DOHH2 (cell line): Measurements from ENCODE around the gene HS2ST1.
A peak's percentile ranks its signal among the peaks of the same experiment; 100 is the strongest.
"Not testable (repeated sequence)": the region's sequence is repeated elsewhere in the genome, so short reads cannot be mapped to it uniquely, and the experiment has no call there.

Experiments used
- H3F3A ChIP-seq: fragments of 200-600 bp; sonication (generic), shearing (Covaris generic); 2 replicates; pipeline ENCODE4 v1.6.0; 2016; ENCODE audit warnings: antibody characterized with exemption, mild to moderate bottlenecking; ENCODE audit not compliant: control insufficient read depth, insufficient read depth
- H3K27ac ChIP-seq: fragments of 200-600 bp; sonication (generic); 2 replicates; pipeline ENCODE4 v1.5.1; 2014; ENCODE audit warnings: low read depth, mild to moderate bottlenecking, low read length, moderate library complexity
- H3K27me3 ChIP-seq: fragments of 200-600 bp; sonication (generic); 2 replicates; pipeline ENCODE4 v1.6.1; 2014; ENCODE audit warnings: mild to moderate bottlenecking, low read length, mixed read lengths; ENCODE audit not compliant: control insufficient read depth
- H3K36me3 ChIP-seq: fragments of 200-600 bp; sonication (generic); 2 replicates; pipeline ENCODE4 v1.6.1; 2014; ENCODE audit warnings: mild to moderate bottlenecking, low read length, moderate library complexity, mixed read lengths; ENCODE audit not compliant: control insufficient read depth
- H3K4me1 ChIP-seq: fragments of 200-600 bp; sonication (generic); 2 replicates; pipeline ENCODE4 v1.6.1; 2014; ENCODE audit warnings: mild to moderate bottlenecking, low read length, mixed read lengths; ENCODE audit not compliant: control insufficient read depth
- H3K4me2 ChIP-seq: fragments of 200-600 bp; sonication (generic); 2 replicates; pipeline ENCODE4 v1.6.0; 2014; ENCODE audit warnings: mild to moderate bottlenecking, low read length, moderate library complexity
- H3K4me3 ChIP-seq: fragments of 200-600 bp; sonication (generic); 2 replicates; pipeline ENCODE4 v1.5.1; 2014; ENCODE audit warnings: mild to moderate bottlenecking, low read length, mixed read lengths
- H3K79me2 ChIP-seq: fragments of 200-600 bp; sonication (generic); 2 replicates; pipeline ENCODE4 v1.6.1; 2014; ENCODE audit warnings: mild to moderate bottlenecking, low read length, mixed read lengths; ENCODE audit not compliant: control insufficient read depth
- H3K9me2 ChIP-seq: fragments of 200-600 bp; sonication (generic); replicated peaks from 2 replicates; pipeline ENCODE4 v1.6.1; 2014; ENCODE audit warnings: mild to moderate bottlenecking, low read length, mixed read lengths; ENCODE audit not compliant: control insufficient read depth
- H3K9me3 ChIP-seq: fragments of 200-600 bp; sonication (generic); 2 replicates; pipeline ENCODE4 v1.6.1; 2014; ENCODE audit warnings: antibody characterized with exemption, low read length, mixed read lengths; ENCODE audit not compliant: control insufficient read depth, insufficient read depth
- H4K20me1 ChIP-seq: fragments of 200-600 bp; sonication (generic); 2 replicates; pipeline ENCODE4 v1.6.0; 2014; ENCODE audit warnings: low read depth, mild to moderate bottlenecking, antibody characterized with exemption, low read length, moderate library complexity; ENCODE audit not compliant: control insufficient read depth, insufficient read depth
- CTCF ChIP-seq: fragments of 200-600 bp; sonication (generic); IDR thresholded peaks from one replicate; pipeline ENCODE4 v1.5.1; 2014; ENCODE audit warnings: antibody characterized with exemption, mild to moderate bottlenecking, low read depth, low read length; ENCODE audit not compliant: poor library complexity, severe bottlenecking
- EZH2phosphoT487 ChIP-seq: fragments of 200-600 bp; sonication (generic); IDR thresholded peaks from 2 replicates; pipeline ENCODE4 v1.6.1; 2017; ENCODE audit warnings: borderline replicate concordance, mild to moderate bottlenecking, antibody characterized with exemption, low read length, moderate library complexity, mixed read lengths

HS2ST1 gene

DNA sequence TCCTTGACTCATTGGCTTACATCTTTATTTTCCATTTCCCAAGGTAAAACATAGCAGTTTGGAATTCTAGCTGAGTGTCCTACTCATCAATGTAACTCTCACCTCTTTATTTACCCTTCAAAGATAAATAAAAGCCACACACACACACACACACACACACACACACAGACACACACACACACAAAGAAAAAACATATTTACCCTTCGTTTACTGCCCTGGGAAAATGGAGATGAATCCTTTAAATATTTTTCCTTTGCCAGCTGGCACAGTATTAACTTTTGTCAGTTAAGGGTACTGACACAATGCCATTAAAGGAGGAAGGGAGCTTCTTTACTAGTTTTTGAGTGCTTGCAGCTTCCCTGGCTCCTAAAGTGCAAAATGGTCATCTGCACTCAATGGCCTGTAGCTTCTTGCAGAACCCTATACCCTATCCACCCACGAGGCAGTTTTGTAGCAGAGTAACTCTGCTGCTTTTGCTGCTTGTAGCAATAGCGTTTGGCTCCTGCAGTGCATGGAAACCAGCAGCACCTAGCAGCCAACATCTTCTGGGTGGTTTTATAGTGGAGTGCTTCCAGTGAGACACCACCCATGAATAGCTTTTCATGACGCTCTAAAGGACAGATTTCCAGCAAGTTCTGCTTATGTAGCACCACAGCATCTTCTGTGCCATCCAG lies 103.7 kb downstream of the HS2ST1 start:
- Histone ChIP-seq H3K9me3 (peaks cover 6% of the 10 kb centered on the region), H3K27me3 (no peaks in the 10 kb centered on the region), H3K4me3 (no peak overlapping the region), H3K4me1 (peaks cover 68% of the 10 kb centered on the region), H3K4me2 (peak overlapping the region; percentile 17), H4K20me1 (no peaks in the 10 kb centered on the region), H3F3A (0 out of 2 replicates have a peak, but pooled peaks cover 3% of the 10 kb centered on the region), H3K79me2 (peaks cover 100% of the 10 kb centered on the region), H3K27ac (no peak overlapping the region), H3K9me2 (no peaks in the 10 kb centered on the region), H3K36me3 (peaks cover 19% of the 10 kb centered on the region)
- TF ChIP-seq CTCF, result no peak

GRCh38 chr1:87023326-87023725 lies 108.9 kb downstream of the HS2ST1 start:
- TF ChIP-seq EZH2phosphoT487 (no peak), CTCF (no peak)
- H3K79me2 ChIP-seq, result peaks cover 100% of the 10 kb centered on the region
- H3K4me1 ChIP-seq, result peaks cover 96% of the 10 kb centered on the region
- H4K20me1 ChIP-seq, result no peaks in the 10 kb centered on the region
- peaks cover 26% of the 10 kb centered on the region for H3K36me3 ChIP-seq
- H3K27ac ChIP-seq, result no peak overlapping the region
- 0 out of 2 replicates have a peak overlapping the region, but pooled peaks have one; percentile 32 for H3K4me2 ChIP-seq
- no peaks in the 10 kb centered on the region for H3K9me2 ChIP-seq
- no peak overlapping the region for H3K4me3 ChIP-seq
- 0 out of 2 replicates have a peak, but pooled peaks cover 4% of the 10 kb centered on the region for H3K9me3 ChIP-seq
- H3K27me3 ChIP-seq, result no peaks in the 10 kb centered on the region
- peaks cover 10% of the 10 kb centered on the region for H3F3A ChIP-seq

GRCh38 chr1:87024936-87025540 lies 110.6 kb downstream of the HS2ST1 start:
- H3K4me1 ChIP-seq, result peaks cover 96% of the 10 kb centered on the region
- peak overlapping the region; percentile 31; the same call in 1 of the 2 replicates for H3K27ac ChIP-seq
- H3K9me2 ChIP-seq, result no peaks in the 10 kb centered on the region
- peak overlapping the region; percentile 10; the same call in 1 of the 2 replicates for H3K4me3 ChIP-seq
- H3F3A ChIP-seq, result peaks cover 10% of the 10 kb centered on the region
- H3K36me3 ChIP-seq, result peaks cover 30% of the 10 kb centered on the region; the same call in 1 of the 2 replicates
- no peaks in the 10 kb centered on the region for H4K20me1 ChIP-seq
- no peaks in the 10 kb centered on the region for H3K27me3 ChIP-seq
- TF ChIP-seq CTCF (peak; percentile 55), EZH2phosphoT487 (no peak)
- peaks cover 5% of the 10 kb centered on the region; the same call in 1 of the 2 replicates for H3K9me3 ChIP-seq
- H3K4me2 ChIP-seq, result peak overlapping the region; percentile 32
- H3K79me2 ChIP-seq, result peaks cover 100% of the 10 kb centered on the region

GRCh38 chr1:87027561-87027960 lies 113.1 kb downstream of the HS2ST1 start:
- H3K4me3 ChIP-seq, H3K9me2 ChIP-seq, H3K27me3 ChIP-seq, H4K20me1 ChIP-seq, H3K9me3 ChIP-seq: not testable (repeated sequence)
- Histone ChIP-seq H3F3A (peaks cover 10% of the 10 kb centered on the region), H3K79me2 (peaks cover 99% of the 10 kb centered on the region), H3K36me3 (peaks cover 38% of the 10 kb centered on the region; the same call in 1 of the 2 replicates), H3K4me1 (peaks cover 99% of the 10 kb centered on the region), H3K4me2 (peak overlapping the region; percentile 37; the same call in 1 of the 2 replicates), H3K27ac (peak overlapping the region; percentile 28; the same call in 1 of the 2 replicates)
